OCI-M2 (cell line): ENCODE data around the gene TNNT1.

ENCODE experiments used
- DNase-seq: peaks from one replicate; lab custom pipeline; 2025; ENCODE audit not compliant: unreplicated experiment; lab: John Stamatoyannopoulos, UW

The TNNT1 gene

GRCh38 chr19:55146078-55146704 lies 2.8 kb downstream of the TNNT1 start:
- DNase-seq: peak; percentile 56

DNA sequence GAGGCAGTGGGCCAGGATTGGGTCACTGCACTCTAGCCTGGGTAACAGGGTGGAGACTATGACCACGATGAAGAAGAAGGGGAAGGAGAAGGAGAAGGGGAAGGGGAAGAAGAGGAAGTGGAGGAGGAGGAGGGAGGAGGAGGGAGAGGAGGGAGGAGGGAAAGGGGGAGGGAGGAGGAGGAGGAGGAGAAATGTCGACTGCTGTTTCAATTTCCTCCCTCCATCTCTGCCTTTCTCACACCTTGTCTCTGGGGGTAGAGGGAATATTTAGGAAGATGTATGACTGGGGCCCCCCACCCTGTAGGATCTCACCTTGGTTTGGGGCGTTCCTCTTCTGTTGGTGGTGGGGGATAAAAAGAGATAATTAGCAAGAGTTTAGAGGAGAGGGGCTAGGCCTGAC lies 3.8 kb downstream of the TNNT1 start:
- no peak for DNase-seq

DNA sequence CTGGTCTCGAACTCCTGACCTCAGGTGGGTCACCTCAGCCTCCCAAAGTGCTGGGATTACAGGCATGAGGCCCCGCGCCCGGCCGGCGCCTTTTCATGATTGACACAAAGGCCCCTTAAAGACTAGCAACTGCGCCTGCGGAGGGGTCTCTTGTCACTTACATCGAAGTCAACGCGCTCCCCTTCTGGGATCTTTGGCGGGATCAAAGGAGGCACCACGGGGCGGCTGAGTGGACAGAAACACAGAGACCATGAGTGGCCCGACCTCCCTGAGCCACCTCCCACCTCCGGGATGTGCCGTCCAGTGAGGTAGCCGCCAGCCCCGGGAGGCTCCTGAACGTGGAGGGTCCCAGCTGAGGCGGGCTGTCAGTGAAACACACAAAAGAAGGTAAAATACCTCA lies 7.3 kb downstream of the TNNT1 start:
- no peak for DNase-seq

DNA sequence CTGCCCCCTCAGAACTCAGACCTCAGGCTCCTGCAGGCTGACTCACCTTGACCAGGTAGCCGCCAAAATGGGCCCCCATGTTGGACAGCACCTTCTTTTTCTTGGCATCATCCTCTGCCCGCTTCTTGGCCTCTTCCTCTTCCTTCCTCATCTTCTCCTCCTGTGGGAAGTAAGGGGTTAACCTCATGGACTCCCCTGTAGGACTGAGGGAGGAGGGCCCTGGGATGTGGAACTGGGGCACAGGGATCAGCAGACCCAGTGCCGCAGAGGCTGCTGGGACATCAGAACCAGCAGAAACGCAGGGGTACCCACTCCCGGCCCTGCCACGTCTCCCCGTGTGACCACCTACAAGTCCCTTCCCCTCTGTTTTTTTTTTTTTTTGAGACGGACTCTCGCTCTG lies 11.1 kb downstream of the TNNT1 start:
- DNase-seq: no peak

DNA sequence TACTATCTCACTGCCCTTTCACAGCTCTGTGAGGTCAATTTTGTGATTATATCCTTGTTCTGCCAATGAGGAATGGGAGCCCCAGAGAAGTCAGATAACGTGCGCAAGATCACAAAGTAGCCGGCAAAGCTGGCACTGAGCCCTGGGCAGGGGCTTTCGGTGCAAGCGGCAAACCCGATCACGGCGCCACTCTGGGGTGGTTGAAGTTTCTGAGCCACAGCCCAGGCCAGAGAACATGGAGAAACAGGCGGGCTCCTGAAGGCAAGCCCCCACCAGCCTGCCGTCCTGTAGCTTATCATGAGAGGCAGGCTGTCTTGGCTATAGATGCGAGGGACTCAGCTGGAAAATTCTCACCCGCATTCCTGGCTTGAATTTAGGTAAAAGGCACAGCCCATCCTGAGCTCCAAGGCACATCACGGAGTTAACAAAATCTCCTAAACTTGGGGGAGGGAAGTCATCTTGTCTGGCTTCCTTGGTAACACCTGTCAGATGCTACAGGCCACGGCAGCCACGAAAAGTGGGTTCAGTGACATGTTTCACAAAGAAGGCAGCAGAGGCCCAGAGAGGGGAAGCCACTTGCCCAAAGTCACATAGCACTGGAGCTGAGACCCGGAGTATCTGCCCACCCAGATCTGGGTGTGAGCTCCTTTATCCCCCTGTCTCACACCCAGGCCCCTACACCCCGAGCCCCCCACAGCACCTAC lies 12.5 kb downstream of the TNNT1 start:
- no peak for DNase-seq

- DNase-seq: no peak
These were observed 14.3 kb downstream of the TNNT1 start for GRCh38 chr19:55134736-55135135.

- DNase-seq: no peak
These were observed 15.2 kb downstream of the TNNT1 start for GRCh38 chr19:55133639-55134444.

DNA sequence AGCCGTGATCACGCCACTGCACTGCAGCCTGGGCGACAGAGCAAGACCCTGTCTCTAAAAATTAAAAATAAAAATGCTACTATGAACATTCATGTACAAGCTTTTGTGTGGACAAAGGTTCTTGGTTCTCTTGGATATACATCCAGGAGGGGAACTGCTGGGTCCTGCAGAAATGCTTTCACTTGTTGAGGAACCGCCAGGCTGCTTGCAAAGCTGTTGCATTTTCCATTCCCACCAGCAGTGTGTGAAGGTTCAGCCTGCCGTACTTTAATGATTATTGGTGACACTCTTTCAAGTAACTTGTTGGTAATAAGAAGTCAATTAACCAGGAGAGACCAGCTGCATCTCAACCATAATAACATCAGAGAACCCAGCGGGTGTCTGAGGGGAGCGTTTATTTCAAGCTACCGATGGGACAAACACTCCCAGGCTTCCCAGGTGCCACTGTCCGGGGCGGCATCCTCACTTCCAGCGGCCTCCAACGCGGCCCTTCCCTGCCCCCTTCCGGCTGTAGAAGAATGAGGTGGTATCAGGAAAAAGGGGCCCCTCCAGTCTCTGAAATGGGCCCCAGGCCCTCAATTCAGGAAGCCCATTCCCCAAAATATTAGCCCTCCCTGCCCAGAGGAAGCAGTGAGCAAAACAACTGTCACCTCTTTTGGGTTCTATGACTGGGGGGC lies 16.4 kb downstream of the TNNT1 start:
- no peak for DNase-seq

DNA sequence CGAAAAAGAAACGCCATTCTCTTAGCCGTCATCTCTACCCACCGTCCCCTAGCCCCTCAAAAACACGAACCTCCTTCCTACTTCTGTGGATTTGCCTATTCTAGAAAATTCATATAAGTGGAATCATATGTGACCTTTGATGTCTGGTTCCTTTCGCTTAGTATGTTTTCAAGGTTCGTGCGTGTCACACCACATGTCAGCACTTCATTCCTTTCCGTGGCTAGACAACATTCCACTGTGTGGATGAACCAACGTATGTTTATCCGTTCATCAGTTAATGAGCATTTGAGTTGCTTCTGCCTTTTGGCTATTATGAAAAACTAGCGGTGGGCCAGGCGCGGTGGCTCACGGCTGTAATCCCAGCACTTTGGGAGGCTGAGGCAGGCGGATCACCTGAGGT lies 17.6 kb downstream of the TNNT1 start:
- no peak for DNase-seq

DNA sequence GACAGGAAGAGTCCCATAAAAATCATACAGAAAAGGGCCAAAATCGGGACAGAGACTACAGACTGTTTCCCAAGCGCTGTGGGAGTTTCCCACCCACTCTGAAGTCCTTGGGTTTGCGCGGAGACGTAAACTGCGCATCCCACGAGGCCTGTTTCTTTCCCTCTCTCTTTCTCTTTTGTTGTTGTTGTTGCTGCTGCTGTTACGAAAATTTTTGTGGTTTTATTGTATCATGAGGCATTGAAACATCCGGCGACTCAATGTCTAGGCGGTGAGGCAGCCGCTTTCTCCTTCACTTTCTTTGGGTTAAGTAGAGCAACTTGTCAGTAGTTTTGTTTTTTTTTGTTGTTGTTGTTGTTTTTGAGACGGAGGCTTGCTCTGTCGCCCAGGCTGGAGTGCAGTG lies 30.0 kb downstream of the TNNT1 start:
- no peak for DNase-seq

DNA sequence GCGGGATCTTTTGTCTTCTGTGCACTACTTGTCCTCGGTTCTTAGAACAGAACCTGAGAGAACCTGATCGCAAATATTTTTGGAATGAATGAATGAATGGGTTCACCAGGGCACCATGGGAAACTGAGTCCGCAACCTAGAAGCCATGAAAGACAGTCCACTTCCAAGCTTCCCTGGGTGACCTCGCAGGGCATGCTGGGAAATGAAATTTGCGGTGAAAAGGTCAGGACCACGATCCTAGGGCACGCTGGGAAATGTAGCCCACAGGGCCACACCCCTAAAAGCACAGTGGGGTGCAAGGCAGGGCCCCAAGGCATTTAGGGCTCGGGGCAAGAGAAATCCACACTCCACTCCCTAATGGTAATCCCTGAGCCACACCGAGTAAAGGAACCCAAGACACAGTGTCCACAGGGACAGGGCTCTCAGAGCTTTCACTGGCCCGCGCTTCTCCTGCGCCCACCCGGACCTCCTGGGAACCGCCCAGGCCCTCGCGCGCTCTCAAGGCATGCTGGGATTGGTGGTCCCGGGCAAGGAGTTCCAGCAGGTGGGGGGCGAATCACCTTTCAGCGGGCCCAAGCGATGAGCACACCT lies 30.5 kb downstream of the TNNT1 start:
- no peak for DNase-seq

- DNase-seq: peak; percentile 84
These were observed 31.2 kb downstream of the TNNT1 start for GRCh38 chr19:55117663-55118391.

GRCh38 chr19:55116859-55117662 lies 31.9 kb downstream of the TNNT1 start, which contains the start of gene PPP1R12C:
TSS of gene PPP1R12C (minus strand) at chr19:55117637. CDS start at chr19:55117543, 94 bp downstream.
- DNase-seq: no peak

GRCh38 chr19:55116232-55116858 lies 32.7 kb downstream of the TNNT1 start:
- no peak for DNase-seq

- no peak for DNase-seq
These were observed 33.5 kb downstream of the TNNT1 start for GRCh38 chr19:55115446-55116065.

- no peak for DNase-seq
These were observed 34.4 kb downstream of the TNNT1 start for GRCh38 chr19:55114566-55115145.

- DNase-seq: no peak
These were observed 35.4 kb downstream of the TNNT1 start for GRCh38 chr19:55113570-55114039.
